MCF 10A (cell line): ENCODE data around the gene FADD. TPM values are rescaled to one million over a fixed set of nuclear protein-coding genes. Genes with fewer than 3 reads are reported as not detected.
"Not testable (repeated sequence)": the region's sequence is repeated elsewhere in the genome, so short reads cannot be mapped to it uniquely, and the experiment has no call there.

Source experiments
- BruUV-seq: library from RNA; stranded (reverse); fragments of 400-500 nt; replicated peaks from 2 replicates; lab custom pipeline; 2021; lab: Mats Ljungman, UMichigan
- CTCF ChIA-PET: fragments of 300-600 bp; sonication (Branson Sonifier 250); formaldehyde crosslinking; extraction: SDS; loops from one replicate; lab custom pipeline; 2021; ENCODE audit warnings: antibody characterized with exemption, inconsistent platforms; lab: Yijun Ruan, JAX
- POLR2A ChIA-PET: fragments of 300-600, 350-650 bp; sonication (Branson Sonifier 250); formaldehyde crosslinking; extraction: SDS; loops from one replicate; lab custom pipeline; 2020; ENCODE audit warnings: antibody characterized with exemption, inconsistent platforms; lab: Yijun Ruan, JAX
- DNase-seq: peaks from one replicate; pipeline ENCODE4 v3.0.0-alpha.2; 2018; ENCODE audit not compliant: unreplicated experiment
- H3K27ac Mint-ChIP-seq: one replicate; pipeline ENCODE4 v1.8.0; 2022; ENCODE audit warnings: mild to moderate bottlenecking, low read depth, mixed read lengths; ENCODE audit not compliant: unreplicated experiment
- H3K27me3 Mint-ChIP-seq: one replicate; pipeline ENCODE4 v1.8.0; 2022; ENCODE audit warnings: mixed read lengths; ENCODE audit not compliant: insufficient read depth, unreplicated experiment
- H3K36me3 Mint-ChIP-seq: one replicate; pipeline ENCODE4 v1.8.0; 2022; ENCODE audit warnings: mild to moderate bottlenecking, moderate library complexity, mixed read lengths; ENCODE audit not compliant: insufficient read depth, unreplicated experiment
- H3K4me1 Mint-ChIP-seq: one replicate; pipeline ENCODE4 v1.8.0; 2022; ENCODE audit warnings: mixed read lengths; ENCODE audit not compliant: insufficient read depth, unreplicated experiment
- H3K4me3 Mint-ChIP-seq: one replicate; pipeline ENCODE4 v1.8.0; 2022; ENCODE audit warnings: mild to moderate bottlenecking, moderate library complexity, mixed read lengths; ENCODE audit not compliant: unreplicated experiment
- H3K9me3 Mint-ChIP-seq: one replicate; pipeline ENCODE4 v1.8.0; 2022; ENCODE audit warnings: mixed read lengths; ENCODE audit not compliant: unreplicated experiment
- intact Hi-C: fragments of 100-400 bp; cut with micrococcal nuclease; formaldehyde crosslinking; loops from 2 replicates; pipeline ENCODE4 v1.14.1; 2022
- total RNA-seq: library from RNA; stranded (reverse); gene quantifications from 2 replicates; pipeline ENCODE4 v1.2.3, GENCODE V29; 2022
- TF ChIP-seq, protein P1 (sequence below): fragments of 200-600 bp; IDR thresholded peaks from one replicate; pipeline ENCODE4 v1.8.0; 2022; ENCODE audit warnings: antibody characterized with exemption, mild to moderate bottlenecking; ENCODE audit not compliant: unreplicated experiment

FADD gene
- total RNA-seq, 1 experiment from 2014 or later = 37.1 TPM

DNA sequence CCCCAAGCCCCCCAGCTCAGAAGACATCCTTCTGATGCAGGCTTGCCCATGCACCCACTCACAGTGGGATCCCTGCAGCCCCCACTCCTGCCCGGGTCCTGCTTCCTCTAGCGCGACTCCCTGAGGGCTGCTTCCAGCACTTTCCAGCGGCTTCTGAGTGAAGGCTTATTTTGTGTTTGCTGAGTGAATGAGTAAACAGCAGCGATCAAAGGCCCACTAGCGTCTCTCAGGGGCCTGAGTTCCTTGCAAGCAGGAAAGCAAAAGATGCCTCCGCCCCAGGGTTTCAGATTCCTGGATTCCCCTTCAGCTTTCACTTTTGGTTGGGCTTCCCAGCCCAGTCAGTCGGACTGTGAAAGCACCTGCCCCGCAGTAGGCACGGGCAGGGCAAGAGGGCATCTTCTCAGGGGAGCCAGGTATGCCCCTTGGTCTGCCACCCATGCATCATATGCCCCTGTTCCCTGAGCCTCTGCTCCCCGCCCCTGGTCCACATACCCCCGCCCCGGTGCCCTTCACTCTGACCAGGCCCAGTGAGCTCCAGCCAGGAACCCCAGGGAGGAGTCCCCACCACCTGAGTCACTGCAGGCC, 9.2 kb downstream of the FADD start:
- Mint-ChIP-seq H3K4me3 (no peak overlapping the region), H3K9me3 (no peaks in the 10 kb centered on the region), H3K4me1 (peaks cover 17% of the 10 kb centered on the region), H3K27ac (no peak overlapping the region), H3K27me3 (no peaks in the 10 kb centered on the region), H3K36me3 (peaks cover 36% of the 10 kb centered on the region)
- no TSS peak for BruUV-seq
- no peak for DNase-seq
- CTCF ChIA-PET = no interaction called here
- POLR2A ChIA-PET = no interaction called here
- intact Hi-C loops = no loop called here
- TF ChIP-seq, protein P1, sequence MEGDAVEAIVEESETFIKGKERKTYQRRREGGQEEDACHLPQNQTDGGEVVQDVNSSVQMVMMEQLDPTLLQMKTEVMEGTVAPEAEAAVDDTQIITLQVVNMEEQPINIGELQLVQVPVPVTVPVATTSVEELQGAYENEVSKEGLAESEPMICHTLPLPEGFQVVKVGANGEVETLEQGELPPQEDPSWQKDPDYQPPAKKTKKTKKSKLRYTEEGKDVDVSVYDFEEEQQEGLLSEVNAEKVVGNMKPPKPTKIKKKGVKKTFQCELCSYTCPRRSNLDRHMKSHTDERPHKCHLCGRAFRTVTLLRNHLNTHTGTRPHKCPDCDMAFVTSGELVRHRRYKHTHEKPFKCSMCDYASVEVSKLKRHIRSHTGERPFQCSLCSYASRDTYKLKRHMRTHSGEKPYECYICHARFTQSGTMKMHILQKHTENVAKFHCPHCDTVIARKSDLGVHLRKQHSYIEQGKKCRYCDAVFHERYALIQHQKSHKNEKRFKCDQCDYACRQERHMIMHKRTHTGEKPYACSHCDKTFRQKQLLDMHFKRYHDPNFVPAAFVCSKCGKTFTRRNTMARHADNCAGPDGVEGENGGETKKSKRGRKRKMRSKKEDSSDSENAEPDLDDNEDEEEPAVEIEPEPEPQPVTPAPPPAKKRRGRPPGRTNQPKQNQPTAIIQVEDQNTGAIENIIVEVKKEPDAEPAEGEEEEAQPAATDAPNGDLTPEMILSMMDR = no peak

DNA sequence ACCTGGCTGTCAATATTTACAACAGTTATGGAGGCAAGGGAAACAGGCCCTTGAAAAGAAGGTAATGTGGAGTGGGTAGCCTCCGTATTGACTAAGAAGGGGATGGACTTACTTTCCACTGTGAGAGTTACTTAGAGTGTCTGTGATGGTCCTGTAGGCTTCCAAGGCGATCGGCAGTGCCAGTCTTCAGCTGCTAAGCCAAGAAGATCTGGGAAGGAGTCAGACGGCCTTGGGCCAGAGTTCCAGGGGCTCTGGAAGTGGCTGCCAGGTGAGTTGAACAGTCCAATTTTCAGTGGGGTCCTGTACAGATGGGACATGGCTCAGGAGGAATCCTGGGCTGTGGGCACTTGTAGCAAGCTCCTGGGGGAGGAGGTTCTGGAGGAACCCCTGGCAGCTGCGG, 14.3 kb downstream of the FADD start:
- H3K27ac Mint-ChIP-seq, H3K27me3 Mint-ChIP-seq, CTCF ChIA-PET, H3K36me3 Mint-ChIP-seq, H3K4me1 Mint-ChIP-seq, POLR2A ChIA-PET, H3K9me3 Mint-ChIP-seq, DNase-seq, intact Hi-C loops, BruUV-seq, H3K4me3 Mint-ChIP-seq: not testable (repeated sequence)

DNA sequence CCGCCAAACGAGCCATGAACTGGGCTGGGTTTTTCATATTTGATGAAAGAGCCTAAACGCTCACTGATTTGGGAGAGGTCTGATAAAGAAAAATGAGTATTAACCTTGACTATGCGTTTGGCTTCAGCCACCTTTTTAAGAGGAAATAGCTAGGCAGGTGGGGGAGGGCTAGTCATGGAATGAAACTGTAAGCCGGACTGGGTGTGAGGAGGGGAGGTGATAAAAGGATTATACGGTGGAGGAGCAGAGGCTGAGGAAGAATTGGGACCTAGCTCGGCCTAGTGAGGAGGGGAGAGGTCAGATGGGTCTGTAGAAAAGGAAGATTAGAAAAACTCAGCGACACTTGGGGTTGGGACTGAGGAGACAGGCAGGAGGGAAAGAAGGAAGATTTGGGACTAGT, 15.0 kb downstream of the FADD start:
- H3K9me3 Mint-ChIP-seq, intact Hi-C loops, BruUV-seq, H3K4me3 Mint-ChIP-seq, DNase-seq, H3K27me3 Mint-ChIP-seq, CTCF ChIA-PET, H3K4me1 Mint-ChIP-seq, H3K36me3 Mint-ChIP-seq, H3K27ac Mint-ChIP-seq, POLR2A ChIA-PET: not testable (repeated sequence)

DNA sequence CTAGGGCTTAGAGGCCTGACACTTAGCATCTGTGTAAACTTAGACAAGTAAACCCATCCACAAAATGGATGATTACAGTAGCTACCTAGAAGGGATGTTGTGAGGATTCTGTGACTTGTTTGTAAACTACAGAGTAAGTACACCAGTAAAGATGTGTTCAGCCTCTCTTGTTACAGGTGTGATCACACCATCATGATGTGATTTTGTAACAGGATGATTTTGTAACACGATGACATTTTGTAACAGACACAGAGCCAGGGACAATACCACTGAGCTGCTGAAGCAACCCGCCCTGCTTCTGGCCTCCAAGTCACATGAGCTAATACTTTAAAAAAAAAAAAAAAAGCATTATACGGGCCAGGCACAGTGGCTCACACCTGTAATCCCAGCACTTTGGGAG, 17.0 kb downstream of the FADD start:
- ChIA-PET POLR2A (interaction anchor here (0.6 to 1.8 kb wide), 8 partner anchors 9 to 73 kb away, joined by 3 to 12 read pairs (median 4); partner anchors contain the start of genes FADD and PPFIA1), CTCF (interaction anchor here (0.6 kb wide), 1 partner anchor 195 kb away, joined by 3 read pairs; no protein-coding TSS in a partner anchor)
- intact Hi-C loops = no loop called here
- Mint-ChIP-seq H3K27ac (no peak overlapping the region), H3K4me3 (no peak overlapping the region), H3K4me1 (peaks cover 5% of the 10 kb centered on the region), H3K9me3 (no peaks in the 10 kb centered on the region), H3K36me3 (no peaks in the 10 kb centered on the region), H3K27me3 (no peaks in the 10 kb centered on the region)
- TF ChIP-seq, protein P1 = no peak
- BruUV-seq = no TSS peak
- peak; percentile 68 for DNase-seq

DNA sequence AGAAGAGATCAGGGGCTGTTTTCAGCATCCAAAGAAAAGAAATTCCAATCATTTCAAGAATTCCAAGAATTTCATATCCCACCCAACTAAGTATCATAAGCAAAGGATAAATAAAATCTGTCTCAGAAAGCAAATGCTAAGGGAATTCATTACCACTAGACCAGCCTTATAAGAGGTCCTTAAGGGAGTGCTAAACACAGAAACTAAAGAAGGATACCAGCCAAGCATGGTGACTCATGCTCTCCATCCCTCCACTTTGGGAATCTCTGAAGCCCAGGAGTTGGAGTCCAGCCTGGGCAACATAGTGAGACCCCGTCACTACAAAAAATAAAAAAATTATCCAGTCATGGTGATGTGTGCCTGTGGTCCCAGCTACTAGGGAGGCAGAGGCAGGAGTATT, 17.8 kb downstream of the FADD start:
- CTCF ChIA-PET = no interaction called here
- H3K9me3 Mint-ChIP-seq = no peaks in the 10 kb centered on the region
- DNase-seq = no peak
- H3K36me3 Mint-ChIP-seq = no peaks in the 10 kb centered on the region
- POLR2A ChIA-PET = interaction anchor here (1.0 to 1.8 kb wide), 3 partner anchors 12 to 49 kb away, joined by 3 to 12 read pairs (median 6); partner anchors contain the start of gene PPFIA1
- H3K4me3 Mint-ChIP-seq = no peak overlapping the region
- H3K4me1 Mint-ChIP-seq = peaks cover 5% of the 10 kb centered on the region
- intact Hi-C loops = no loop called here
- H3K27ac Mint-ChIP-seq = no peak overlapping the region
- TF ChIP-seq, protein P1 = no peak
- BruUV-seq = no TSS peak
- H3K27me3 Mint-ChIP-seq = no peaks in the 10 kb centered on the region
